ENCODE data around the gene SOX9.
"Not testable (repeated sequence)": the region's sequence is repeated elsewhere in the genome, so short reads cannot be mapped to it uniquely, and the experiment has no call there.

The SOX9 gene

GRCh38 chr17:72100470-72100869 is 20.4 kb upstream of the SOX9 start:
- ATAC-seq (ENCODE audit: low read depth): no peak
- H3K27ac Mint-ChIP-seq: no peak overlapping the region
- no peak overlapping the region for H3K4me3 Mint-ChIP-seq
- DNase-seq (ENCODE audit: low spot score in 2 of 2): no peak
- peaks cover 9% of the 10 kb centered on the region for H3K9me3 Mint-ChIP-seq
- H3K4me1 Mint-ChIP-seq: no peaks in the 10 kb centered on the region
- peaks cover 2% of the 10 kb centered on the region for H3K27me3 Mint-ChIP-seq
- H3K36me3 Mint-ChIP-seq: no peaks in the 10 kb centered on the region

DNA sequence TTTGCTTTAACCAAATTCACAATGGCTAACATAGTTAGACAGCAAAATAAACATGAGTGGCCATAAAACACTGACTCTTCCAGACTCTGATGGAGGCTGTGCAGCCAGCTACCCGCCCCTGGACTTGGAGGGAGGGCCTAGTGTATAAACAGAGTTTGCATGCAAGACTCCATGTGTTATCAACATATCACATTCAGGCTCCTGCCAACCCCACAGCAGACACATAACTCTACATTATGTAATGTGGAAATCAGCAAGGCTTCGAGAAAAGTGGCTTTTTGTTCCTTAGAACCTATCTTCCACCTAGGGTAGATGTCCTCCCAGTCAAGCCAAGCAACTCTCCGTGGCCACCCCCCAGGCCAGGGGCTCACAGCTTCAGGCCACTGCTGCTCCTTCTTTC is 19.3 kb upstream of the SOX9 start:
- Mint-ChIP-seq H3K27ac (no peak overlapping the region), H3K9me3 (peaks cover 8% of the 10 kb centered on the region), H3K36me3 (no peaks in the 10 kb centered on the region), H3K4me1 (no peaks in the 10 kb centered on the region), H3K4me3 (no peak overlapping the region), H3K27me3 (peaks cover 1% of the 10 kb centered on the region)
- ATAC-seq (ENCODE audit: low read depth): no peak
- no peak for DNase-seq (ENCODE audit: low spot score in 2 of 2)

DNA sequence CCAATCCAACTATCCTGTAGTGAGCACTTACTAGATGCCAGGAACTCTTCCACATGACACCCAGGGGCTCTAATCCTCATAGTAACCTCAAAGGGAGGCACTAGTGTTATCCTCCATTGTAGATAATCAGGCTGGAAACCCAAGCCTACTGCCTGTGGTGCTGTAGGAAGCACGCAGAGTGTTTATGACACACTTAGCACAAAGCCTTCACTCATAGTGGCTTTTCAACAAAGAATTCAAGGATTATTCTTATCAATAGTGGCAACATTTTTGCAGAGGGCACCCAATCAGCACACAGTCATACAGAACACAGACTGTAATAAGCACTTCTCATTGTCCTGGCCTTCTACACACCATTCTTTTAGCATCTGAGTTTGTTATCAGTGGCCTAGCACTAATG is 18.5 kb upstream of the SOX9 start:
- Mint-ChIP-seq H3K27ac (no peak overlapping the region), H3K36me3 (no peaks in the 10 kb centered on the region), H3K27me3 (peaks cover 1% of the 10 kb centered on the region), H3K4me3 (no peak overlapping the region), H3K4me1 (no peaks in the 10 kb centered on the region), H3K9me3 (peaks cover 8% of the 10 kb centered on the region)
- DNase-seq (ENCODE audit: low spot score in 2 of 2): no peak
- no peak for ATAC-seq (ENCODE audit: low read depth)

- peaks cover 6% of the 10 kb centered on the region for H3K9me3 Mint-ChIP-seq
- H3K27ac Mint-ChIP-seq: no peak overlapping the region
- no peak for DNase-seq (ENCODE audit: low spot score in 2 of 2)
- ATAC-seq (ENCODE audit: low read depth): no peak
- H3K4me1 Mint-ChIP-seq: no peaks in the 10 kb centered on the region
- no peaks in the 10 kb centered on the region for H3K36me3 Mint-ChIP-seq
- no peak overlapping the region for H3K4me3 Mint-ChIP-seq
- H3K27me3 Mint-ChIP-seq: peaks cover 5% of the 10 kb centered on the region
Observed at GRCh38 chr17:72104164-72104862, 16.5 kb upstream of the SOX9 start.

DNA sequence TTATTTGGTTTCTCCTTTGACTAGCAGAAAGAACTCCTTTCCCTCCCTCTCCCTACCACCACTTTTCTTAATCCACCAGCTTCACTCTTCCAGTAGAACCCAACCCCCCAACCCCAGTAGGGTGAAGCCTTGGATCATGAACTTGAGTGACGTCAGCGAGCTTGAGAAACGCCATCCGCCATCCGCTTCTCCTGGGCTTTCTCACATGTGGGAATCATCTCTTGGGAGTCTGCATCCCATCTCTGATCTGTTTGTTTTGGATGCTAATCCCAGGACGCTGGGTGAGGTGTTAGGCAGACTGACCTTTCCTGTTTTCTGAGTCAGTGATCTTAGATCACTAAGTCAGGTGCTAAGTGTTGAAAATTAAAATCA is 16.0 kb upstream of the SOX9 start:
- peaks cover 5% of the 10 kb centered on the region for H3K9me3 Mint-ChIP-seq
- no peaks in the 10 kb centered on the region for H3K4me1 Mint-ChIP-seq
- DNase-seq (ENCODE audit: low spot score in 2 of 2): no peak
- peaks cover 5% of the 10 kb centered on the region for H3K27me3 Mint-ChIP-seq
- no peak overlapping the region for H3K27ac Mint-ChIP-seq
- no peak overlapping the region for H3K4me3 Mint-ChIP-seq
- no peaks in the 10 kb centered on the region for H3K36me3 Mint-ChIP-seq
- ATAC-seq (ENCODE audit: low read depth): no peak

DNA sequence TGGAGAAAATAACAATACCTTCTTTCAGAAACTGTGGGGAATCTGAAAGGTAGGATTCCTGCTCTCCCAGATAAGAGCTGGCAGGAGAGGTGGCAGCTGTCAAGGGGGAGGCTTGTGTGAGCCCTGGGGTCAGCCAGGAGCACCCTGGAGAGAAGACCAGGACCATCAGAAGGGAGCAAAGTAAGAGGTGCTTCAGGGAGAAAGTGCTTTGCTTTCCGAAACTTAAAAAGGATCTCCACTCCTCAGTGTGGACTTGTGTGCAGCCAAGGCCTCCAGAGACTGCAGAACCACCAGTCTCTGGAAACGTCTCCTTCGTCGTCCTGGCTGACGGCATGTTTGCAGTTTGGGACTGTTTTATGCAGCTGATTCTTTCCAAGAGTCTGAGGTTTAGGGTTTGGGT is 13.7 kb upstream of the SOX9 start:
- H3K4me1 Mint-ChIP-seq: no peaks in the 10 kb centered on the region
- peaks cover 5% of the 10 kb centered on the region for H3K27me3 Mint-ChIP-seq
- H3K4me3 Mint-ChIP-seq: no peak overlapping the region
- ATAC-seq (ENCODE audit: low read depth) (no peak), DNase-seq (ENCODE audit: low spot score in 2 of 2) (no peak)
- no peaks in the 10 kb centered on the region for H3K36me3 Mint-ChIP-seq
- H3K27ac Mint-ChIP-seq: no peak overlapping the region
- peaks cover 5% of the 10 kb centered on the region for H3K9me3 Mint-ChIP-seq

- H3K27ac Mint-ChIP-seq: no peak overlapping the region
- DNase-seq (ENCODE audit: low spot score in 2 of 2) (no peak), ATAC-seq (ENCODE audit: low read depth) (no peak)
- H3K36me3 Mint-ChIP-seq: no peaks in the 10 kb centered on the region
- H3K4me3 Mint-ChIP-seq: no peak overlapping the region
- H3K9me3 Mint-ChIP-seq: no peaks in the 10 kb centered on the region
- no peaks in the 10 kb centered on the region for H3K4me1 Mint-ChIP-seq
- peaks cover 15% of the 10 kb centered on the region for H3K27me3 Mint-ChIP-seq
Observed at GRCh38 chr17:72110231-72110941, 10.4 kb upstream of the SOX9 start.

DNA sequence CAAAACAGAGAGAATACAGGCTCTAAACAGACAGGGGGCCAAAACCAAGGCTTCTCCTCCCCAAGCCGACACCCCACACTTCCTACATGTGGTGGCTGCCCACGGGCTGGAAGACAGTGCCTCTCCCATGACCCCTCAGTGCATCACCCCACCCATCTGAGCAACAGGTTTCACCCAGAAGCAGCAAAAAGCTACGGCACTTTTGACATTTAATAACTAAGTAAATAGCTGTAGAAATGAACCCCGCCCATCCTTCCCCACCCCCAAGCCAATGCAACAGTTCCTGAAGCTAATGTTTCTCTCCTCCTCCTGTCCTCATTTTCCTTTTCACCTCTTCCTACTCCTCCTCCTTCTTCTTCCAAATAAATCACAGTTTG is 9.9 kb upstream of the SOX9 start:
- no peak overlapping the region for H3K27ac Mint-ChIP-seq
- peaks cover 16% of the 10 kb centered on the region for H3K27me3 Mint-ChIP-seq
- no peak for DNase-seq (ENCODE audit: low spot score in 2 of 2)
- ATAC-seq (ENCODE audit: low read depth): no peak
- H3K4me1 Mint-ChIP-seq: no peaks in the 10 kb centered on the region
- no peaks in the 10 kb centered on the region for H3K36me3 Mint-ChIP-seq
- H3K4me3 Mint-ChIP-seq: no peak overlapping the region
- H3K9me3 Mint-ChIP-seq: no peaks in the 10 kb centered on the region

DNA sequence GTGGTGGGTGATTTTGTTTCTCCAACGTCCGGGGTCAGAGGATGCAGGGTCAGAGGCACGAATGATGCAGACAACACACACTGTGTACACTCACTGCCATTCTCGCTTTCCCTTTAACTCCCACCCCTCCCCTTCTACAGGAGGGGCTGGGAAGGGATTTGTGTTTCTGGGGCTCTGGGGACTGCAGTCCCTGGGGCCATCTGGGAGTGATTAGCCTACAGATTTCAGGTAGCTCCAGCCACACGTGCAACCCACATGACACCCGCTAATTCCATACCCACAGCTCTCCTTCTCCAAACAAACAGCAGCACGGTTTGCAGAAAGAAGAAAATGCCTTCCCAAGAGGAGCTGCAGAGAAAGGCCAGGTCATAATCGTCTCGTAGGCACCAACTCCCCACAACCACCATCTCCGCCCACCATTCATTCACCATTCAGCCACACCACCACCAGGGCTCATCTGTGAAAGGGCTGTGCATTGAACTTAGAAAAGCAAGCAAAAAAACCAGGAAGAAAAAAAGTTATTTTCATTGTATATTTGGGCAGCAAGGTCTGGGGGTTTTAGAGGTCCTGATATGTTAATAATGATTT is 9.4 kb upstream of the SOX9 start:
- Mint-ChIP-seq H3K27me3 (peaks cover 15% of the 10 kb centered on the region), H3K9me3 (no peaks in the 10 kb centered on the region), H3K27ac (no peak overlapping the region), H3K36me3 (no peaks in the 10 kb centered on the region), H3K4me3 (no peak overlapping the region), H3K4me1 (no peaks in the 10 kb centered on the region)
- DNase-seq (ENCODE audit: low spot score in 2 of 2) (no peak), ATAC-seq (ENCODE audit: low read depth) (no peak)

DNA sequence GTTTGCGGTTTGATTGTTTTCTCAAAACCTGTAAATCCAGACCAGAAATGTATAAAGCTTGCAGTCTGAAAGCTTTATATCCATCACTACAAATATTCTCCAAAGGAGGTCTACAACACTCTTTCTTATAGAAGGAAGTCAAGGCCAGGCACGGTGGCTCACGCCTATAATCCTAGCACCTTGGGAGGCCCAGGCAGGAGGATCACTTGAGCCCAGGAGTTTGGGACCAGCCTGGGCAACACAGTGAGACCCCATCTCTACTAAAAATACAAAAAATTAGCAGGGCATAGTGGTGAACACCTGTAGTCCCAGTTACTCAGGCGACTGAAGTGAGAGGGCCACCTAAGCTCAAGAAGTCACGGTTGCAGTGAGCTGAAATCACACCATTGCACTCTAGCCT is 8.9 kb upstream of the SOX9 start:
- H3K27me3 Mint-ChIP-seq: peaks cover 15% of the 10 kb centered on the region
- not testable (repeated sequence) for H3K36me3 Mint-ChIP-seq; H3K4me1 Mint-ChIP-seq; H3K9me3 Mint-ChIP-seq; H3K4me3 Mint-ChIP-seq; ATAC-seq (ENCODE audit: low read depth); H3K27ac Mint-ChIP-seq; DNase-seq (ENCODE audit: low spot score in 2 of 2)

- Mint-ChIP-seq H3K27ac (no peak overlapping the region), H3K4me3 (no peak overlapping the region), H3K9me3 (no peaks in the 10 kb centered on the region), H3K4me1 (no peaks in the 10 kb centered on the region), H3K36me3 (no peaks in the 10 kb centered on the region), H3K27me3 (peaks cover 15% of the 10 kb centered on the region)
- no peak for DNase-seq (ENCODE audit: low spot score in 2 of 2)
- no peak for ATAC-seq (ENCODE audit: low read depth)
Observed at GRCh38 chr17:72113751-72114150, 7.1 kb upstream of the SOX9 start.

GRCh38 chr17:72115781-72116525 is 4.9 kb upstream of the SOX9 start:
- DNase-seq (ENCODE audit: low spot score in 2 of 2) (no peak), ATAC-seq (ENCODE audit: low read depth) (no peak)
- Mint-ChIP-seq H3K9me3 (no peaks in the 10 kb centered on the region), H3K4me3 (no peak overlapping the region), H3K27me3 (peaks cover 20% of the 10 kb centered on the region), H3K27ac (no peak overlapping the region), H3K36me3 (no peaks in the 10 kb centered on the region), H3K4me1 (no peaks in the 10 kb centered on the region)

DNA sequence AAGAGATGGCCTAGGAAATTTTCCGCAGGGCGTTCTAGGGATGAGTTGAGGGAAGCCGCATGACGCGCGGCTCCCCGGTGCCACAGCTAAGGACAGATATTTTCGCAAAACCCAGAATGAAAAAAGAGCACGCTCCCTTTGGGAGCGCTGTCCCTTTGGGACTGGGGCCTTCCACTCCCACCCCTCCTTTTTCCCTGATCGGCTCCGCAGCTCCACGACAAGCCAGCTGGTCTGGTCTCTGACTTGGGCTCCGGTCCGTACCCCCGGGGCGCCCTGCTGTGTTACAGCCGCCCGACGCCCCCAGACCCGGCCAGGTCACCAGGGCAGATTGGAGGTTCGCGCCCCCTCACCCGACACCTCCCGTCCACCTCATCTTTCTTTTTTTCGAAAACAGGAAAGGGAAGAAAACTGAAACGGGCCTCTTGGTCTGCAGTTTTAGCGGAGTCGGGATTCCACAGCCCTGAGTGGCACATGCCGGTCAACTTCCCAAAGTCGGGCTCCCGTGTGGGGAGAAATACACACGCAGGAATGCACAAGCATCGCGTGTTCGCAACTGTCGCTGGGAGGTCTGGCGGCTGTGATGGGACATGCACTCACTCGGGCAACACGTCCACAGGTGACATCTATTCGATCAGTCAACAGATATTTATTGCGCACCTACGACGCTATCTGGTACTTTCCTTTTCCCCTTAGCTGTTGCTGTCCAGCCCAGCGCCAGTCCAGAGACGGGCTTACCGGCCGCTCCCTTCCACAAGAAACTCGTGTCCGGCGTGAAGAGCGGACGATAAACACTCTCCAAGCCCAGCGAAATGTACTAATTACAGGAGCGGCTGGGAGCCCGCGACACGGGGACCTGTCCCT is 3.9 kb upstream of the SOX9 start:
- H3K36me3 Mint-ChIP-seq: peaks cover under 1% of the 10 kb centered on the region

More for the DNA sequence above, 3.9 kb upstream of the SOX9 start:
- peaks cover 21% of the 10 kb centered on the region for H3K27me3 Mint-ChIP-seq
- ATAC-seq (ENCODE audit: low read depth): no peak
- peaks cover 1% of the 10 kb centered on the region for H3K4me1 Mint-ChIP-seq
- no peak overlapping the region for H3K27ac Mint-ChIP-seq
- DNase-seq (ENCODE audit: low spot score in 2 of 2): no peak
- H3K4me3 Mint-ChIP-seq: no peak overlapping the region
- no peaks in the 10 kb centered on the region for H3K9me3 Mint-ChIP-seq
